K562 (cell line): ENCODE results near the gene VPS33B. TPM values are rescaled to one million over a fixed set of nuclear protein-coding genes. Genes with fewer than 3 reads are reported as not detected.

ENCODE experiments used
- ATF7 ChIP-seq: fragments of 450-650 bp; IDR thresholded peaks from 2 replicates; pipeline ENCODE4 v1.7.1; 2014; ENCODE audit warnings: mild to moderate bottlenecking, moderate library complexity
- BCOR ChIP-seq: fragments of 450-650 bp; IDR thresholded peaks from 2 replicates; pipeline ENCODE4 v1.6.1; 2016
- CBFA2T2 ChIP-seq: fragments of 450-650 bp; conservative IDR thresholded peaks from 2 replicates; pipeline ENCODE4 v1.6.1; 2017; ENCODE audit warnings: mild to moderate bottlenecking
- E4F1 ChIP-seq: fragments of 250-450 bp; sonication (Bioruptor Pico); IDR thresholded peaks from 2 replicates; pipeline ENCODE4 v1.5.0; 2021; ENCODE audit warnings: mild to moderate bottlenecking, borderline replicate concordance
- ESRRB ChIP-seq: fragments of 250-450 bp; sonication (Bioruptor Pico); IDR thresholded peaks from 2 replicates; pipeline ENCODE4 v1.5.0; 2020; ENCODE audit warnings: mild to moderate bottlenecking, moderate library complexity, borderline replicate concordance
- IFI16 ChIP-seq: fragments of 250-450 bp; sonication (Bioruptor Pico); IDR thresholded peaks from 2 replicates; pipeline ENCODE4 v2.1.2; 2022; ENCODE audit warnings: mild to moderate bottlenecking, inconsistent platforms
- KDM4B ChIP-seq, 2 experiments: fragments of 450-650 bp in 1 of 2; sonication (generic) in 1 of 2; IDR thresholded peaks; 2 replicates each; pipeline ENCODE4 v1.6.1; 2016 to 2017; ENCODE audit warnings: borderline replicate concordance in 2 of 2, antibody characterized with exemption in 1 of 2, low read depth in 1 of 2, mild to moderate bottlenecking in 1 of 2
- MTA3 ChIP-seq: fragments of 450-650 bp; formaldehyde crosslinking; IDR thresholded peaks from 2 replicates; pipeline ENCODE4 v1.6.1; 2017; ENCODE audit warnings: mild to moderate bottlenecking, borderline replicate concordance
- PHF20 ChIP-seq: fragments of 450-650 bp; IDR thresholded peaks from 2 replicates; pipeline ENCODE4 v1.6.1; 2018; ENCODE audit not compliant: partially characterized antibody
- PTRF ChIP-seq: fragments of 450-650 bp; IDR thresholded peaks from 2 replicates; pipeline ENCODE4 v1.6.1; 2016; ENCODE audit warnings: mild to moderate bottlenecking, missing genetic modification characterization, missing compliant biosample characterization
- PTTG1 ChIP-seq: fragments of 450-650 bp; IDR thresholded peaks from 2 replicates; pipeline ENCODE4 v1.6.1; 2016; ENCODE audit warnings: low read depth, mild to moderate bottlenecking, missing genetic modification characterization, missing compliant biosample characterization
- RFX5 ChIP-seq: IDR thresholded peaks from 2 replicates; pipeline ENCODE4 v1.6.1; 2011; ENCODE audit warnings: low read depth, mild to moderate bottlenecking, improper control_type of control experiment, low read length
- RNF2 ChIP-seq: sonication (generic); IDR thresholded peaks from 2 replicates; pipeline ENCODE4 v1.6.1; 2016
- TRIM24 ChIP-seq, 2 experiments: fragments of 450-650 bp; IDR thresholded peaks; 2 replicates each; pipeline ENCODE4 v1.6.1; 2016
- U2AF1 ChIP-seq: fragments of 200-400 bp; formaldehyde crosslinking; optimal IDR thresholded peaks from 2 replicates; pipeline ENCODE3; 2017; ENCODE audit warnings: mild to moderate bottlenecking, low read depth, low read length, moderate library complexity
- ZNF407 ChIP-seq: fragments of 450-650 bp; IDR thresholded peaks from 2 replicates; pipeline ENCODE4 v1.6.1; 2016; ENCODE audit warnings: low read depth
- ZNF444 ChIP-seq: fragments of 250-450 bp; sonication (Bioruptor Pico); IDR thresholded peaks from 2 replicates; pipeline ENCODE4 v1.4.0; 2020; ENCODE audit warnings: mild to moderate bottlenecking, moderate library complexity
- ZNF766 ChIP-seq: fragments of 200-800 bp; sonication (Bioruptor generic); conservative IDR thresholded peaks from 2 replicates; pipeline ENCODE4 v1.6.1; 2016; ENCODE audit warnings: missing genetic modification characterization, missing compliant biosample characterization
- ZNF79 ChIP-seq: fragments of 250-450 bp; sonication (Bioruptor Pico); IDR thresholded peaks from 2 replicates; pipeline ENCODE4 v1.4.0; 2020; ENCODE audit warnings: low read depth, mild to moderate bottlenecking, moderate library complexity
- polyA plus RNA-seq, 8 experiments: library from polyadenylated mRNA; depleted of rRNA in 4 of 8; stranded (reverse) in 5 of 8; unstranded in 3 of 8; fragments of >200 nt; fragmentation: Nextera tagmentation in 2 of 8; fragmentation: Illumina TruSeq in 1 of 8; extraction: Ambion mirVana in 2 of 8; extraction: Trizol in 1 of 8; gene quantifications; 2 replicates each; pipeline versions ENCODE4 v1.2.1 to v1.2.3, GENCODE V29; 2011 to 2014; ENCODE audit warnings: inconsistent platforms in 1 of 8, missing spikeins in 1 of 8
- total RNA-seq, 7 experiments: library from RNA; depleted of rRNA in 6 of 7; stranded (reverse); fragments of >200 nt in 6 of 7; fragmentation: Illumina TruSeq in 2 of 7; extraction: Trizol in 2 of 7; gene quantifications; 2 replicates each; pipeline versions ENCODE4 v1.2.1 to v1.2.3, GENCODE V29; 2011 to 2021; ENCODE audit warnings: low replicate concordance in 1 of 7

VPS33B gene
- total and polyA plus RNA-seq, 9 of the 15 experiments (the other 6 are each of a cell fraction or from before 2014, with no cell fraction given): 9.4 to 25.5 (median 14.8) TPM

- TF ChIP-seq ZNF407 (no peak), CBFA2T2 (no peak), MTA3 (peak; percentile 84), ATF7 (peak; percentile 100), TRIM24 (IDR thresholded peaks at IDR 0.05) (no peak), RFX5 (no peak), ZNF79 (no peak), ESRRB (no peak), PHF20 (peak; percentile 77), E4F1 (CRISPR knock-in tag) (no peak), BCOR (no peak), PTRF (tag) (no peak), RNF2 (peak; percentile 43; the same call in 1 of the 2 replicates), ZNF444 (CRISPR knock-in tag) (no peak), U2AF1 (no peak), IFI16 (no peak), KDM4B (IDR thresholded peaks at IDR 0.05; ENCODE audit: borderline replicate concordance in 2 of 2, low read depth in 1 of 2) (no peak), PTTG1 (tag) (no peak), ZNF766 (CRISPR knock-in tag) (no peak)
Observed at GRCh38 chr15:90994417-90995311, 27.7 kb downstream of the VPS33B start, which contains the start of gene PRC1 (continued).
